ENCODE measurements around the gene NUP210L. TPM values are rescaled to one million over a fixed set of nuclear protein-coding genes. Genes with fewer than 3 reads are reported as not detected.

The NUP210L gene
- total RNA-seq, 1 experiment from 2014 or later, result 0.10 TPM

- no TSS peak for BruUV-seq (replicated peaks)
- Histone ChIP-seq H3K79me2 (ENCODE audit: insufficient read depth, low read length) (peaks cover 61% of the 10 kb centered on the region), H3K4me2 (ENCODE audit: low read length) (peak overlapping the region; percentile 87), H3K27me3 (ENCODE audit: insufficient read depth, low read length) (no peaks in the 10 kb centered on the region), H3K36me3 (ENCODE audit: control insufficient read depth in 1 of 2, insufficient read depth in 2 of 2, low read length in 2 of 2) (peaks cover 5 to 11% of the 10 kb centered on the region in 2 experiments; a peak in 1 of 4 replicates), H3K4me1 (ENCODE audit: control insufficient read depth in 1 of 2, insufficient read depth in 2 of 2, low read length in 2 of 2) (peaks cover 12 to 42% of the 10 kb centered on the region in 2 experiments; a peak in 3 of 4 replicates), H2AFZ (ENCODE audit: low read depth, low read length, poor library complexity, severe bottlenecking) (no peak overlapping the region), H3K9me2 (ENCODE audit: insufficient read depth) (no peaks in the 10 kb centered on the region), H3K27ac (ENCODE audit: low read depth, low read length) (peak overlapping the region; percentile 94), H3K9ac (ENCODE audit: low read length) (no peak overlapping the region), H4K20me1 (ENCODE audit: insufficient read depth) (no peaks in the 10 kb centered on the region), H3K4me3 (replicated peaks in 1 of 2; ENCODE audit: low read depth in 1 of 2, low read length in 2 of 2) (no peak overlapping the region), H3K9me3 (ENCODE audit: control insufficient read depth in 1 of 2, insufficient read depth in 1 of 2, low read depth in 1 of 2, low read length in 2 of 2) (no peaks in the 10 kb centered on the region)
- TF ChIP-seq SIN3A (IDR thresholded peaks at IDR 0.05; ENCODE audit: low read depth) (no peak), MAX (IDR thresholded peaks at IDR 0.05) (no peak), SRF (IDR thresholded peaks at IDR 0.05; ENCODE audit: low read depth) (no peak), EZH2 (IDR thresholded peaks at IDR 0.05) (no peak), POLR2A (IDR thresholded peaks at IDR 0.05; ENCODE audit: borderline replicate concordance, extremely low read depth, insufficient read depth, insufficient read length) (no peak), ELF1 (IDR thresholded peaks at IDR 0.05; ENCODE audit: borderline replicate concordance, low read depth) (no peak), ATF3 (IDR thresholded peaks at IDR 0.05) (no peak), CTCF (IDR thresholded peaks at IDR 0.05 in 2 of 3, conservative IDR thresholded peaks at IDR 0.05 in 1 of 3; ENCODE audit: borderline replicate concordance in 1 of 3, insufficient read depth in 1 of 3, low read depth in 2 of 3, low read length in 2 of 3) (no peak), EGR1 (IDR thresholded peaks at IDR 0.05; ENCODE audit: low read depth) (no peak), ZNF274 (IDR thresholded peaks at IDR 0.05; ENCODE audit: low read depth, low read length) (no peak), POLR2AphosphoS5 (IDR thresholded peaks at IDR 0.05; ENCODE audit: low read depth, low read length) (no peak), SP1 (IDR thresholded peaks at IDR 0.05; ENCODE audit: low read depth) (no peak), CEBPB (IDR thresholded peaks at IDR 0.05; ENCODE audit: low read depth) (no peak), RAD21 (IDR thresholded peaks at IDR 0.05; ENCODE audit: low read depth) (no peak), TCF7L2 (IDR thresholded peaks at IDR 0.05; ENCODE audit: borderline replicate concordance, extremely low read depth, insufficient read depth, insufficient read length) (no peak), ZBTB33 (IDR thresholded peaks at IDR 0.05; ENCODE audit: extremely low read depth, insufficient replicate concordance, low read length) (no peak)
- intact Hi-C loops (cut with micrococcal nuclease), result no loop called here
- POLR2A ChIA-PET, result interaction anchor here (1.0 to 2.7 kb wide), 3 partner anchors 8 to 31 kb away, joined by 3 to 7 read pairs (median 5); partner anchors contain the start of genes CREB3L4, JTB and RPS27
- no peak for ATAC-seq
- DNase-seq (ENCODE audit: low read depth, low spot score), result no peak
- CTCF ChIA-PET, result interaction anchor here (1.3 to 1.5 kb wide), 2 partner anchors 8 to 13 kb away, joined by 4 to 7 read pairs; partner anchors contain the start of genes CREB3L4 and DENND4B
- RAD21 ChIA-PET (ENCODE audit: low non-redundant PET in 1 of 2, low total read pairs in 2 of 2, uncharacterized antibody in 2 of 2, unreplicated experiment in 2 of 2), result no interaction called here
Measured at GRCh38 chr1:153959454-153959853, 195.4 kb downstream of the NUP210L start.
